ENCODE results near the gene CCDC102A. TPM values are rescaled to one million over a fixed set of nuclear protein-coding genes. Genes with fewer than 3 reads are reported as not detected.

The CCDC102A gene
- total and polyA plus RNA-seq, 10 of the 15 experiments (the other 5 are each of a cell fraction or from before 2014, with no cell fraction given) = 0.03 to 5.9 (median 2.4) TPM

DNA sequence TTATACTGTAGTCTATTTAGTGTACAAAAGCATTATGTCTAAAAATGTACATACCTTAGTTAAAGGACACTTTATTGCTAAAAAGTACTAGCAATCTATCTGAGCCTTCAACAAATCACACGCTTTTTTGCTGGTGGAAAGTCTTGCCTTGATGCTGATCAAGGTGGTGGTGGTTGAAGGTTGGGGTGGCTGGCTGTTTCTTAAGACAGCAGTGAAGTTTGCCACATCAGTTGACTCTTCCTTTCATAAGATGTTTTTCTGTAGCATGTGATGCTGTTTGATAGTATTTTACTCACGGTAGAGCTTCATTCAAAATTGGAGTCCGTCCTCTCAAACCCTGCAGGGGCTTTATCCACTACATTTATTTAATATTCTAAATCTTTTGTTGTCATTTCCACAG, 14.7 kb upstream of the CCDC102A start (continued):
- no peak for TF ChIP-seq CTCF (IDR thresholded peaks at IDR 0.05 in 2 of 3, conservative IDR thresholded peaks at IDR 0.05 in 1 of 3; ENCODE audit: control insufficient read depth in 2 of 3, extremely low read depth in 1 of 3, insufficient read depth in 1 of 3, low read depth in 3 of 3, low read length in 3 of 3)
- TF ChIP-seq CBFB (IDR thresholded peaks at IDR 0.05; ENCODE audit: low read depth) = no peak
- TF ChIP-seq, protein P1, sequence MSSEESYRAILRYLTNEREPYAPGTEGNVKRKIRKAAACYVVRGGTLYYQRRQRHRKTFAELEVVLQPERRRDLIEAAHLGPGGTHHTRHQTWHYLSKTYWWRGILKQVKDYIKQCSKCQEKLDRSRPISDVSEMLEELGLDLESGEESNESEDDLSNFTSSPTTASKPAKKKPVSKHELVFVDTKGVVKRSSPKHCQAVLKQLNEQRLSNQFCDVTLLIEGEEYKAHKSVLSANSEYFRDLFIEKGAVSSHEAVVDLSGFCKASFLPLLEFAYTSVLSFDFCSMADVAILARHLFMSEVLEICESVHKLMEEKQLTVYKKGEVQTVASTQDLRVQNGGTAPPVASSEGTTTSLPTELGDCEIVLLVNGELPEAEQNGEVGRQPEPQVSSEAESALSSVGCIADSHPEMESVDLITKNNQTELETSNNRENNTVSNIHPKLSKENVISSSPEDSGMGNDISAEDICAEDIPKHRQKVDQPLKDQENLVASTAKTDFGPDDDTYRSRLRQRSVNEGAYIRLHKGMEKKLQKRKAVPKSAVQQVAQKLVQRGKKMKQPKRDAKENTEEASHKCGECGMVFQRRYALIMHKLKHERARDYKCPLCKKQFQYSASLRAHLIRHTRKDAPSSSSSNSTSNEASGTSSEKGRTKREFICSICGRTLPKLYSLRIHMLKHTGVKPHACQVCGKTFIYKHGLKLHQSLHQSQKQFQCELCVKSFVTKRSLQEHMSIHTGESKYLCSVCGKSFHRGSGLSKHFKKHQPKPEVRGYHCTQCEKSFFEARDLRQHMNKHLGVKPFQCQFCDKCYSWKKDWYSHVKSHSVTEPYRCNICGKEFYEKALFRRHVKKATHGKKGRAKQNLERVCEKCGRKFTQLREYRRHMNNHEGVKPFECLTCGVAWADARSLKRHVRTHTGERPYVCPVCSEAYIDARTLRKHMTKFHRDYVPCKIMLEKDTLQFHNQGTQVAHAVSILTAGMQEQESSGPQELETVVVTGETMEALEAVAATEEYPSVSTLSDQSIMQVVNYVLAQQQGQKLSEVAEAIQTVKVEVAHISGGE (CRISPR knock-in tag; IDR thresholded peaks at IDR 0.05) = no peak
- no peak for TF ChIP-seq E2F8 (IDR thresholded peaks at IDR 0.05; ENCODE audit: low read depth, partially characterized antibody)
- TF ChIP-seq GATAD2B (conservative IDR thresholded peaks at IDR 0.05; ENCODE audit: low read depth) = no peak
- no peak for TF ChIP-seq MLLT1 (IDR thresholded peaks at IDR 0.05)
- TF ChIP-seq HSF1 (IDR thresholded peaks at IDR 0.05; ENCODE audit: low read depth, low read length) = no peak
- TF ChIP-seq, protein P2, sequence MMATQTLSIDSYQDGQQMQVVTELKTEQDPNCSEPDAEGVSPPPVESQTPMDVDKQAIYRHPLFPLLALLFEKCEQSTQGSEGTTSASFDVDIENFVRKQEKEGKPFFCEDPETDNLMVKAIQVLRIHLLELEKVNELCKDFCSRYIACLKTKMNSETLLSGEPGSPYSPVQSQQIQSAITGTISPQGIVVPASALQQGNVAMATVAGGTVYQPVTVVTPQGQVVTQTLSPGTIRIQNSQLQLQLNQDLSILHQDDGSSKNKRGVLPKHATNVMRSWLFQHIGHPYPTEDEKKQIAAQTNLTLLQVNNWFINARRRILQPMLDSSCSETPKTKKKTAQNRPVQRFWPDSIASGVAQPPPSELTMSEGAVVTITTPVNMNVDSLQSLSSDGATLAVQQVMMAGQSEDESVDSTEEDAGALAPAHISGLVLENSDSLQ (IDR thresholded peaks at IDR 0.05) = no peak
- no peak for TF ChIP-seq CHD4 (IDR thresholded peaks at IDR 0.05)
- TF ChIP-seq ZNF24 (IDR thresholded peaks at IDR 0.05) = no peak
- TF ChIP-seq SIN3A (IDR thresholded peaks at IDR 0.05; ENCODE audit: low read depth, low read length) = no peak

Measured in GM12878 (cell line).